Measurements from ENCODE around the gene RERE.

Gene RERE

DNA sequence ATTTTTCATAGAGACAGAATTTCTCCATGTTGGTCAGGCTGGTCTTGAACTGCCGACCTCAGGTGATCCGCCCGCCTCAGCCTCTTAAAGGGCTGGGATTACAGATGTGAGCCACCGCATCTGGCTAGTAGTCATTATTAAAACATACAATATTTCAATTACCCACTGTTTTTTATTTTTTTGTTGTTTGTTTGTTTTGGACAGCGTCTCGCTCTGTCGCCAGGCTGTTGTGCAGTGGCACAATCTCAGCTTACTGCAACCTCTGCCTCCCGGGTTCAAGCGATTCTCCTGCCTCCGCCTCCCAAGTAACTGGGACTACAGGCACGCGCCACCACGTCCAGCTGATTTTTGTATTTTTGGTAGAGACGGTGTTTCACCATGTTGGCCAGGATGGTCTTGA, 90.1 kb downstream of the RERE start:
- in situ Hi-C loops (cut with MboI; ENCODE audit: low sequenced_read_pairs): loop anchor here (25.0 kb wide), 1 partner anchor 165 kb away; no protein-coding TSS in a partner anchor

DNA sequence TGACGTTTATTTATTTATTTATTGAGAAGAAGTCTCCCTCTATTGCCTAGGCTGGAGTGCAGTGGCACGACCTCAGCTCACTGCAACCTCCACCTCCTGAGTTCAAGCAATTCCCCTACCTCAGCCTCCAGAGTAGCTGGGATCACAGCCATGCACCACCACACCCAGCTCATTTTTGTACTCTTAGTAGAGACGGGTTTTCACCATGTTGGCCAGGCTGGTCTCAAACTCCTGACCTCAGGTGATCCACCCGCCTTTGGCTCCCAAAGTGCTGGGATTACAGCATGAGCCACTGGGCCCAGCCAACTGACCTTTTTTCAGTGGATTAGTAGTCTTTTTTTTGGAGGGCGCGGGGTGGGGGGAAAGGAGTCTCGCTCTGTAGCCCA, 90.6 kb downstream of the RERE start:
- in situ Hi-C loops (cut with MboI; ENCODE audit: low sequenced_read_pairs): loop anchor here (25.0 kb wide), 1 partner anchor 164 kb away; no protein-coding TSS in a partner anchor

DNA sequence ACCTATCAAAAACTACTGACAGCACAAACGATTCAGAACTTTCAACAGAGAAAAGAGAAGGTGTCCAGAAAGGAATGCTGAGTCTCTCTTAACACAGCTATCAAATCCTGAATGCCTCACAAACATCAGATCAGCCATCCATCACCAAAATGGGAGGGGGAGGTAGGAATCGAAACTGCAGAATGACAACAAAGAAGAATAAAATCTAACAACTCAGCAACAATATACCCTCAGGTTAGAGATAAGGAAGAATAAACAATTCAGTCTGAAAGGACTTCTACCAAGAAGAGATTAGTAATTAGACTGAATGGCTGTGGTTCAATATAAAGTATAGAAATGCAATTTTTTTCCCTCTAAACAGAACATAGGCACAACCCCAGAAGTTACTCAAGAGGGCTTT, 94.4 kb downstream of the RERE start:
- in situ Hi-C loops (cut with MboI; ENCODE audit: low sequenced_read_pairs): no loop called here

DNA sequence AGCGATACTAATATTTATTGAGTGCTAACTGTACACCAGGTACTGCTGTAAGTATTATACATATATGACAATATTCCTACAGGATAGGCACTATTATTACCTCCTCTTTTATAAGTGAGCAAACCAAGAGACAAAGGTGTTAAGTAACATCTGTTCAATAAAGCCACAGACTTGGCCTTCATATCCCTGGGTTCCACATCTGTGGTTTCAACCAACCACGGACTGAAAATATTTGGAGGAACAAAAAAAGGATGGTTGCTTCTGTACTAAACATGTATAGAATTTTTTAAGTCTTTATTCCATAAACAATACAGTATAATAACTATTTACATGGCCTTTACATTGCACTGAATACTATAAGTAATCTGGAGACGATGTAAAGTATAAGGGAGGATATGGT, 95.1 kb downstream of the RERE start:
- in situ Hi-C loops (cut with MboI; ENCODE audit: low sequenced_read_pairs): no loop called here

DNA sequence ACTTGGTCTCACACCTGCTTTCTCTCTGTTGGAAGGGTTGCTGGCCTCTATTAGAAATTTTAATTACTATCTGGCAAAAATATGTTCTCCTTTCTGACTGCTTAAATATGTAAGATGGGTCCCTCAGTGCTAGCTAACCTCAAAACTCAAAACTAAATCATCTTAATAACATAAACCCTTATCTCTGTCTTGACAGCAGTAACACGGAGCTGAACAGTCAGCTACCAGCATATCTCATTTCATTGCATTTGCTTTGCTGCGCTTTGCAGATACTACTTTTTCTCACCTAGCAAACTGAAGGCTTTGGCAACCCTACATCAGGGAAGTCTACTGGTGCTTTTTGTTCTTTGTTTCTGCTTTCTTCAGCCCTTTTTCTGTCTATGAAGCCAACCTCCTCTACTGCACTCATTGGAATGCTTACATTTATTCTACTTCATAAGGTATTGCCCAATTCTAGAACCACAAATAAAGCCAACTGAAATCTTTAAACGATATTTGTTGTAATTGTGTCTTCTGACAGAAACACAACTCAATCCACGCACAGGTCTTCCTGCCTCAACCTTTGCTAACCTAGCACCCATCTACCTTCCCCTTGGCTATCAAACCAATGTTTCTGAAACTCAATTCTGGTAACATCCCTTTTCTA, 95.6 kb downstream of the RERE start:
- in situ Hi-C loops (cut with MboI; ENCODE audit: low sequenced_read_pairs): no loop called here

DNA sequence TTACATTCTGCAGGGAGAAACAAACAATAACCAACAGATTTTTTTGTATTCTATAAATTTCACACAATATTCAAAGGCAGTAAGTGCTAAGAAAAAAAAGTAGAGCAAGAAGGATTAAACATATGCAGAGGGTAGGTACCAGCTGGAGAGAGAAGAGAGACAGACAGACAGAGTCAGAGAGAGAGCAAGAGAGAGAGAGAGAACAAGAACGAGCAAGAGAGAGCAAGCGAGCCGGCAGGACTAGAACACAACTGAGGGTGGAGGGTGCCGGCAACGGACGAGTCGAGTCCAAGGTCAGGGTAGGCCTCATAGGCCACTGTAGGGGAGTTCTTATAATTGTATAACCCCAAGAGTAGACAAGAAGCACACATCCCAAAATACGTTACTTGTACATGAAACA, 97.1 kb downstream of the RERE start:
- in situ Hi-C loops (cut with MboI; ENCODE audit: low sequenced_read_pairs): no loop called here

DNA sequence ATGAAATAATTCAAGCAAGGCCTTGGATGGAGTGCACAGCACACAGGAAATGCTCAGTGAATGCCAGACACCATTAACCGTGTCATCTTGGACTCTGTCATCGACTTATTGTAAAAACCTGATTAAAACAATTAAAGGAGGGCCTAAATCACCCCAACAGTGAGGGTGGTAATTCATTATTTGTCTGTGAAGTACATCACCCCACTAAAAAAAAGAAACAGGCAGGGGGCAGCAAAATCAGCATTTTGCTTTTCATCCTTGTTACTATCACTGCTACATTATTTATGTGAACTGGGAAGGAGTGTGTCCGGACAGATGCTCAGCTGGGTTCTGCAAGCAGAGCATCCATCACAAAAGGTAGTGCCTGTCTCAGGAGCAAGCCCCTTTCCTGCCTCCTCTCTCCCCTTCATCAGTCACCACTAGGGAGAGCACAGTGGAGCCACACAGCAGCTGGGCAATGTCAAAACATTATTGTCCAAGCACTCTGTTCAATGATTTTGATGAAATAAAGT, 98.5 kb downstream of the RERE start:
- in situ Hi-C loops (cut with MboI; ENCODE audit: low sequenced_read_pairs): no loop called here

DNA sequence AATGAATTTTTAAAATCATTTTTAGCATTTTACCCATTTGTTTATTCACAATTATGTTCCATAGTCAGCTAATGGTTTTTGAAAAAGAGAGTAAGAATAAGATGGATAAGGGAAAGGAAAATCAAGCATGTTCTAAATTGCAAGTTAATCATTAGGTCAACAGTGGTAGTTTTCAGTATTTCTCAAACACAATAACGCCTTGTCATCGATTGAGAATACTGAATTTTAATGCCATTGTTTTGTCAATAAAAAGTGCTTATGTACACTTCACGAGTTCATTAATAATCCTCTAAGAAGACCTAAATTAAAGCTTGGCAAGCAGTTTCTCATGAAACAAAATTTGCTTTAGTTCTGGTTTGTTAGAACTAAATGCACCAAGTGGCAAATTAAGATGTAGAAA, 100.3 kb downstream of the RERE start:
- in situ Hi-C loops (cut with MboI; ENCODE audit: low sequenced_read_pairs): no loop called here

DNA sequence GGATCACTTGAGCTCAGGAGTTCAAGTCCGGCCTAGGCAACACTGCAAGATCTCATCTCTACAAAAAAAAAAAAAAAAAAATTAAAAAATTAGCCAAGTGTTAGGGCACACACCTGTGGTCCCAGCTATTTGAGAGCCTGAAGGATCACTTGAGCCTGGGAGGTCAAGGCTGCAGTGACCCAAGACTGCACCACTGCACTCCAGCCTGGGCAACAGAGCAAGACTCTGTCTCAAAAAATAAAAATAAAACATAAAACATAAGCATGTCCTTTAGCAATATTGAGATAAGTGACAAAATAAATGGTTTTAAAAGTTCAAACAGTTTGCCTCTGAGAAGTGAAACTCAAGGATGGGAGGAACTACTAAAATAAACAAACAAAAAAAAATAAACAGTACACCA, 101.2 kb downstream of the RERE start:
- in situ Hi-C loops (cut with MboI; ENCODE audit: low sequenced_read_pairs): no loop called here

DNA sequence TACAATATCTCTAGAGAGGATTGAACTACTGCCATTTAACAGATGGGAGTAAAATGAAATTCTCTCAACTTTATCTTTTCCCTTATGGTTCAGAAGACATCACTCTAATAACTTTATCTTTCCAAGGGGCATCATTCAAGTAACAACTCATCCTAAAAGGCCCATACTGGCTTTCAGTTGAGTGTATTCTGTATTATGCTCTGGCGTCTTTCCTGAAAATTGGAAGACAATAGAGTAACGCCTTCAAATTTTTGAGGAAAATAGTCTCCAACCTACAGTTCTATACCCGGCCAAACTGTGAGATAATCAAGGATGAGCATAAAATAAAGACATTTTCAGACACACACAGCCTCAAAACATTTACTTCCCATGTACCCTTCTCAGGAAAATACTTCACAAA, 103.3 kb downstream of the RERE start:
- in situ Hi-C loops (cut with MboI; ENCODE audit: low sequenced_read_pairs): no loop called here

DNA sequence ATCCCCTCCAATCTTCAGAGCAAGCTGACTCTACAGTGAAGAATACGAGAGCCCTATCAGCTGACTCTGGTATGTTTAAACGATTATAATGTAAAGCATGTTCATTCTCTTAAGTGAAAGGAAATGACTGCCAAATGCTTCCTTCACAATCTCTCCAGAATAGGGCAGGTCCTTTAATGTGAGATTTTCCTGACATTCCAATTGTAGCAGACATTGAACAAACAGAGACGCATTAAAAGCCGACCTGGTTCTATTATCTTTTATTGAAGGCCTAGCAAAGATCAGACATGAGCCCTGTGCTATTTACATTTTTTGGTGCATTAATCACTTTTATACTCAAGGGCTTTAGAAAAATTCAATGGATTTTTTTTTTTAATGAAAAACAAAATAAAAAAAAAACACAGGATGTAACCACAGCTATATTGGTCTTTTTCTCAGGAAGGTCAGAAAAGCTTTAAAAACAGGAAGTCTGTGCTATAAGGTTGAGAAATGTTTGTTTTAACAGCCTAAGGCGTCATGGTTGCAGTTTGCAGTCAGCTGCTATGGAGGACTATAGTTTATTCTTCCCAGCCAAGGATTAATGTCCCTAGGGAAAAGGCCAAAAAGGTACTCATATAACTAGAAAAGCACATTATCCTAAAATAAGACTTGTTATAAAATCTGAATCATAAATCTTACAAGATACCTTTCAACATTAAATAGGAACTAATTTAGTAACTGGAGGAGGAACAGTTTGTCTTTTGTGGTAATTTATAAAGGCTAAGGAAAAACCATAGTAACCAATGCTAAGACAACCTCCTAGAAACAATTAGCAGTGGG, 104.8 kb downstream of the RERE start:
- in situ Hi-C loops (cut with MboI; ENCODE audit: low sequenced_read_pairs): no loop called here

DNA sequence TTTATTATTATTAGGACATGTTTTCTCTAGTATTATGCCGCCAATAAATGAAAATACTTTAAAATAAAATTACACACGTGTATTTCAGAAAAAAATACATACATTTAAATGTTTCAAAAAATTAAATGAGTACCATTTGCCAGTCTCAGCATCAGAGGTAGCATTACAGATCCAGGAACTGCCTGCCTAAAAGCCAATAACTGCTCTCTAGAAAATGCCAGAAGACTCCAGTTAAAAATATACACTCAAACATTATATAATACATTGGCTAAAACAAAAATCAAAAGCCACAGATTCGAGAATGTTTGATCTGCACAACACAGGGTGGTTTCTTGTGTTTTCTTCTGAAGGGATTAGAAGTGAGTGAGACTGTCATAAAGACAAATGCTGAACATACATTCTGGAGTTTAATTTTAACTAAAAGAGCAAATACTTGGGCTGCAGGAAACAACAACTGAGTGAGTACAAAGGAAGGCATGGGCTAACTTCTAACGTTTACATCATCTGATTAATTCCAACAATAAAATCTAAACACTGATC, 105.5 kb downstream of the RERE start:
- in situ Hi-C loops (cut with MboI; ENCODE audit: low sequenced_read_pairs): no loop called here

DNA sequence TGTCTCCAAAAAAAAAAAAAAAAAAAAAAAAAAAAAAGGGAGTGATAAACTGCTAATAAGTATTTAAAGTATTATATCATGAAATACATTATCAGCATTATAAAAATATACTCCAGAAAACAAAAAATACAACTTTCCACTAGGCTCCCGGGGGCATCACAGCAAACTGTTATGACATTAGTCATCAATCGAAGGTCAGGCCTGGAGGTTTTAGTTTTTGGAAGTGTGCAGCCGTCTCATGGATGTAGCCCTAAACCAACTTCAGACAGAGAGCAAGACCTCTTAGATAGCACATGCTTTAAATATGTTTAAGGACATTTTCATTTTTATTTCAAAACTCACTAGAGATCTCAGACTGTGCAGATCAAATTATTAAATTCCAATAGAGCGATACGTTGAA, 106.3 kb downstream of the RERE start:
- in situ Hi-C loops (cut with MboI; ENCODE audit: low sequenced_read_pairs): no loop called here

DNA sequence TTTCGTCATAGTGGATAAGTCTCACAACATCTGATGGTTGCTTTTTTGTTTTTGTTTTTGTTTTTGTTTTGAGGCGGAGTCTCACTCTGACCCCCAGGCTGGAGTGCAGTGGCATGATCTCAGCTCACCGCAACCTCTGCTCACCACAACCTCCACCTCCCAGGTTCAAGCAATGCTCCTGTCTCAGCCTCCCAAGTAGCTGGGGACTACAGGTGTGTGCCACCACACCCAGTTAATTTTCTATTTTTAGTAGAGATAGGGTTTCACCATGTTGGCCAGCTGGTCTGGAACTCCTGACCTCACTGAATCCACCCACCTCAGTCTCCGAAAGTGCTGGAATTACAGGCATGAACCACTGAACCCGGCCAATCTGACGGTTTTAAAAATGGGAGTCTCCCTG, 109.2 kb downstream of the RERE start:
- in situ Hi-C loops (cut with MboI; ENCODE audit: low sequenced_read_pairs): no loop called here

DNA sequence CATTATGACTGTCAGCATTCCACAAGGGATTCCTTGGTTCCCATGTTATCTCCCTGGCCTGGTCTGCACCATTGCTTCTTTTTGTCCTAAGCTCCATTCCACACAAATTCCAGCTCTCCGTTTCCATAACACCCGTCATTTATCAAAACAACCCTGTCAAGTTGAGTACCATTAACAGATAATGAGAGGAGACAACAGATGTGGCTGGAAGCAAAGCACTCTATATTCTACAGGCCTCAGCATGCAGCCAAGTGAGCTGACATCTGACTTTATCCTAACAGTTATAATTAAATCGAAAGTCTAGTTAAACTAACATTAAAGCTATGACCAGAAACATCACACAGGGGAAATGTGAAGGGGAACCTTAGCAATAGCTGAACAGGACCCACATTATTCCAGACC, 110.4 kb downstream of the RERE start:
- in situ Hi-C loops (cut with MboI; ENCODE audit: low sequenced_read_pairs): no loop called here

DNA sequence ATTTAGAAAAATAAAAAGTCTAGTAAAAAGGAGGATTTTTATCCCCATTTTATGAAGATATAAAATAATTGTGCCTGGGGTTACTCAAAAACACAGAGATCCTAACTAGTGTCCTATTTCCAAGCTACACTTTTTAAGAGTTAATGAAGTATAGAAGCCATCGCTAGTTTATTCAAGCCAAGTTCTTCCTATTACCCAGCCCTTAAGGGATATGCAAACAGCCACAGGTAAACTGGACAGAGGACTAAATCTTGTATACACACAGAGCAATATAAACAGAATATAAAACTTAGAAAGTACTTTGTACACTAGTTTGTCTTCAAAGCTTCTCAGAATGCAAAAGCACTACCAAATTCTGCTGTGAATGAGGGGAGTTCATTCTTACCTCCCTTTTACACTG, 111.1 kb downstream of the RERE start:
- in situ Hi-C loops (cut with MboI; ENCODE audit: low sequenced_read_pairs): no loop called here

DNA sequence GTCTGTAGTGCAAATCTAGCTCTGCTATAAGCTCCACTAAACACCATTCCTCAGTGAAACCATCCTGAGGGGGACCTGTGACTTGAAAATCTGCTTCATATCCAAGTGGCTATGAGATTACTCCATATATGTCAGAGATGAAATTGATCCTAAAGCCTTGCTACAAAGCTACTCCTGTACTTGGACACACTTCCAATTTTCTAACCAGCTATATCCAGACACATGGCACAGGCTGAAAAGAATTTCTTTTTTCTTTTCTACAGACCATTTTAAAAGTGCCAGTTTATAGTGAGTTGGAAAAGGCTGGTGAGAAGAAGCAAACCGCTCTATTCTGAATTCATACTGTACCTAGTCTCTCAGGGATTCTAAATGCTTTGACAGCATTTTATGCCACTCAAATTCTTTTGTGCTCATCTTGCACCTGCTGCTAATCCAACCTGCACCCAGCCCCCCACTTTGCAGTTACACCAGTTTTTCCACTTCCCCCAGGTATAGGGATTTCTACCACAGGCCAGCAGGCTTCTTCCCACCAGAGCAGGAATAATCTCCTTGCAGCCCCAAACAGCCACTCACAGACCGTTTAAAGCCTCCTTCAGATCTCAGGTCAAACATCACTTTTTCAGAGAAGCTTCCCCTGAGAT, 112.5 kb downstream of the RERE start:
- in situ Hi-C loops (cut with MboI; ENCODE audit: low sequenced_read_pairs): no loop called here

DNA sequence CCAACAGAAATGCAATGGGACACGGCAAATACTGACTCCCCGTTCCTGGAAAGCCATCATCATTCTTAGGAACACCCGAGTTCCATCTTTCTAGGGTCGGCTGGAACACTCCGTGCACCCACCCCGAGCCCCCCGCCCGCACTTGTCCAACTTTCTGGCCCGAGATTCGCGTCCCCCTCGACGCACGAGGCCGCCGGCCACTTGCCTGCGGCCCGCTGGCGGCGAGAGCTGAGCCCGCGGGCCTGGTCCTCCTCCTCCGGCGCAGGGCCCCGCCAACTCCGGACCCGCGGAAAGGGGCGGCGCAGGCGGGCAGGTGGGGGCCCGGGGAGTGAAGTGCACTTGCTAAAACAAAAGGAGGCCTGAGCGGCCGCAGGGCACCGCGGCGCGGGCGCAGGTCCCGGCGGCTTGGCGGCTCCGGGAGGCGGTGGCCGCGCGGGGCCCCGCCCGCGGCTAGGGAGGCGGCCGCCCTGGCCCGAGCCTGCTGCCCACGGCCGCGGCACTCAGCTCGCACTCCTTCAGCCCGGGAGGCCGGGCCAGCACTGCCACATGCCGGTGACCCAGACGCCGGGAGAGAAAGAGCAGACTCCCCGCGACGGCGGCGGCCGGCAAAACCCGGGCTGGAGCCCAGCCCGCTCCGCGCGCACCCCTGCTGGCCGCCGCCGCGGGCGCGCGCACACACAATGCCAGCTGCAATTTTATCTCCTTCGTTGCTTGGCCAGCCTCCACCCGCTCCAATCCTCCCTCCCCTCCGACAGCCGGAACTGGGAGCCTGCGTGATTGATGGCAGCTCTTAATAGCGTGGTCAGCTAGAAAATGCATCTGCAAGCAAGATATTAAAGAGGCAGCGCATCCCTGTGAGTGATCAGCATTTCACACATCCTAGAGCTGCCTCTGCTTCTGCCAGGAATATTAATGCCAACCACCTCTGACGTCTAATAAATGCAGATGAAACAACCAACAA, 114.3 kb downstream of the RERE start:
- in situ Hi-C loops (cut with MboI; ENCODE audit: low sequenced_read_pairs): no loop called here

DNA sequence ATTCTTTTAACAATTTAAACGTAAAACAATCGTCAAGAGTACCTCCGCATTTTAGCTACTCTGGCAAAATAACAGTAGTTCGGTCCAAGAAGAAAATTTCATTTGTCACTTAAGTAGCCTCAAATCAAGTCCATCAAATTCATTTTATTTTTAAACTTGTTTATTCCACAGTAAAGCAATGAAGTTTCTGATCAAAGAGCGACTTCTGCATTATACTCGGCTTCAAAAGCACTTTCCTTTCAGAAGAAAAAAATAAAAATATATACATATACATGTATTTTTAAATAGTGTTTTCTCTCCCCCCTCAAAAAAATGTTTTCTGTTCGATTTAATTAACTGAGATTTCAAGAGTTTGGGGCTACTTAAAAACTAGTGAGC, 115.0 kb downstream of the RERE start:
- in situ Hi-C loops (cut with MboI; ENCODE audit: low sequenced_read_pairs): no loop called here

DNA sequence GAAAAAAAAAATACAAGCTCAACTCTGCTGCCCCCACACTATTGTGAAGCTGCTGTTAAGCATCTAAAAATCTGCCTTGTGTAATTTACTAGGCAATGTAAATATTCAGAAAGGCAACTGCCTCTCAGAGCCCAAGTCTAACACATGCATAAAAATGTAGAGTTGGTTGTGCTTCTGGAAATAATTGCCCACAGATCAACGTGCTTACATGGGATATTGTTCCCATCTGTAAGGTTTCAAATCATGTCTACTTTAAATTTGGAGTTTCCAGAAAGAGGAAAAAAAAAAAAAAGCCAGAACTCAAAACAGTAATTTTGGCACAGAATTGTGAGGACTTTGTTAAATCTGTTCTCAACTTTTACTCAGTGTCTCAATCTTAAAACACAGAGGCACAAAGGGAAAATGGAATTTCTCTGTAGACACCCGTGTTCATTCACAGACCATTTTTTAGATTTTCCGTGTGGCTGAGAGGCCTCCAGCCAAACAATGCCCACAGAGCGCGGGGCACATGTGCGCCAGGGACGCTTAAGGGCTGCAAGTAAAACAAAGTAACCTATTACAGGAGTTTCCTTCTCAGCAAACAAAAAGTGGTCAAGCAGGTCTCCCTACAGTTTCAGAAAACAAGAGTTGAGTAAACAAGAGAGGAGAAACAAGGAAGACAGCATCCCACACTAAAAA, 115.5 kb downstream of the RERE start:
- in situ Hi-C loops (cut with MboI; ENCODE audit: low sequenced_read_pairs): no loop called here
